Measurements from ENCODE around the gene ST6GALNAC2.

Gene ST6GALNAC2

GRCh38 chr17:76553178-76553908, 32.3 kb downstream of the ST6GALNAC2 start:
- Histone ChIP-seq H3K36me3 (ENCODE audit: control insufficient read depth, insufficient read depth, low read length) (no peaks in the 10 kb centered on the region), H3K4me3 (ENCODE audit: low read depth, low read length) (no peak overlapping the region), H2AFZ (no peak overlapping the region), H3K27ac (no peak overlapping the region), H3K4me1 (peaks cover 6% of the 10 kb centered on the region), H3K27me3 (ENCODE audit: control insufficient read depth, insufficient read depth, low read length) (no peaks in the 10 kb centered on the region), H3K9me3 (ENCODE audit: control insufficient read depth, low read length) (no peaks in the 10 kb centered on the region), H3K9ac (no peak overlapping the region), H3K79me2 (peaks cover under 1% of the 10 kb centered on the region), H3K4me2 (ENCODE audit: low read length) (no peak overlapping the region)
- TF ChIP-seq CTCF (IDR thresholded peaks at IDR 0.05): no peak

GRCh38 chr17:76551685-76552084, 34.0 kb downstream of the ST6GALNAC2 start:
- no peak overlapping the region for H3K4me3 ChIP-seq (ENCODE audit: low read depth, low read length)

GRCh38 chr17:76550712-76551615, 34.7 kb downstream of the ST6GALNAC2 start:
- no peak overlapping the region for H2AFZ ChIP-seq
- H3K27me3 ChIP-seq (ENCODE audit: control insufficient read depth, insufficient read depth, low read length): no peaks in the 10 kb centered on the region
- H3K79me2 ChIP-seq: no peaks in the 10 kb centered on the region
- no peak overlapping the region for H3K4me3 ChIP-seq (ENCODE audit: low read depth, low read length)
- H3K9ac ChIP-seq: no peak overlapping the region
- H3K4me1 ChIP-seq: peaks cover 19% of the 10 kb centered on the region
- no peaks in the 10 kb centered on the region for H3K36me3 ChIP-seq (ENCODE audit: control insufficient read depth, insufficient read depth, low read length)
- no peak for TF ChIP-seq CTCF (IDR thresholded peaks at IDR 0.05)
- no peaks in the 10 kb centered on the region for H3K9me3 ChIP-seq (ENCODE audit: control insufficient read depth, low read length)
- peak overlapping the region; percentile 20 for H3K4me2 ChIP-seq (ENCODE audit: low read length)
- no peak overlapping the region for H3K27ac ChIP-seq

More at GRCh38 chr17:76551685-76552084, 34.0 kb downstream of the ST6GALNAC2 start:
- H3K27me3 ChIP-seq (ENCODE audit: control insufficient read depth, insufficient read depth, low read length): no peaks in the 10 kb centered on the region
- no peak overlapping the region for H2AFZ ChIP-seq
- TF ChIP-seq CTCF (IDR thresholded peaks at IDR 0.05): no peak
- H3K9me3 ChIP-seq (ENCODE audit: control insufficient read depth, low read length): no peaks in the 10 kb centered on the region
- no peak overlapping the region for H3K27ac ChIP-seq
- no peaks in the 10 kb centered on the region for H3K79me2 ChIP-seq
- peaks cover 12% of the 10 kb centered on the region for H3K4me1 ChIP-seq
- no peaks in the 10 kb centered on the region for H3K36me3 ChIP-seq (ENCODE audit: control insufficient read depth, insufficient read depth, low read length)
- H3K9ac ChIP-seq: no peak overlapping the region
- no peak overlapping the region for H3K4me2 ChIP-seq (ENCODE audit: low read length)

- no peak overlapping the region for H2AFZ ChIP-seq
- no peak overlapping the region for H3K4me2 ChIP-seq (ENCODE audit: low read length)
- H3K36me3 ChIP-seq (ENCODE audit: control insufficient read depth, insufficient read depth, low read length): no peaks in the 10 kb centered on the region
- H3K4me1 ChIP-seq: peaks cover 30% of the 10 kb centered on the region
- no peaks in the 10 kb centered on the region for H3K79me2 ChIP-seq
- no peaks in the 10 kb centered on the region for H3K9me3 ChIP-seq (ENCODE audit: control insufficient read depth, low read length)
- TF ChIP-seq CTCF (IDR thresholded peaks at IDR 0.05): no peak
- H3K27ac ChIP-seq: no peak overlapping the region
- H3K4me3 ChIP-seq (ENCODE audit: low read depth, low read length): no peak overlapping the region
- H3K9ac ChIP-seq: no peak overlapping the region
- no peaks in the 10 kb centered on the region for H3K27me3 ChIP-seq (ENCODE audit: control insufficient read depth, insufficient read depth, low read length)
These were observed 36.1 kb downstream of the ST6GALNAC2 start for GRCh38 chr17:76549539-76549938.

Data from parathyroid adenoma (tissue), 2 donors.